ENCODE results near the gene ASB13. TPM values are rescaled to one million over a fixed set of nuclear protein-coding genes. Genes with fewer than 3 reads are reported as not detected.

The ASB13 gene
- total RNA-seq, 1 experiment from 2014 or later = 25.9 TPM

DNA sequence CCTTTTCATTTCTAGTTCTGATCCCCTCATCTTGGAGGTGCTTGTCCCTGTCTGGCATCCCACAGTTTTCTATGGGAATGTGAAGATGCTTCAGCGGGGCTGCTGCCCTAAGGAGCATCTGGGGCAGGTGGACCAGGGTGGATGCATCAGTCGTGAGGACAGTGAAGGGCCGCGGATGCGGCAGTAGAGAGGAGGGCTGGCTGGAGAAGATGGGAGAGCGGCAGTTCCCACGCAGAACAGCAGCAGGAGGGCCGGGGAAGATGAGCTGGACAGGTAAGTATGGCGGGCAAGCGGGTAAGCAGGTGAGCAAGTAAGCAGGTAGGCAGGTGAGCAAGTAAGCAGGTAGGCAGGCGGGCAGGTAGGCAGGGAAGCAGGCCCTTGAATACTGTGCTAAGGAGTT lies 48.9 kb downstream of the ASB13 start:
- CTCF ChIA-PET = interaction anchor here (1.4 kb wide), 1 partner anchor 13 kb away, joined by 3 read pairs; no protein-coding TSS in a partner anchor
- Histone ChIP-seq H2AFZ (ENCODE audit: low read depth, low read length, poor library complexity, severe bottlenecking) (no peak overlapping the region), H3K27ac (ENCODE audit: low read depth, low read length) (no peak overlapping the region)

DNA sequence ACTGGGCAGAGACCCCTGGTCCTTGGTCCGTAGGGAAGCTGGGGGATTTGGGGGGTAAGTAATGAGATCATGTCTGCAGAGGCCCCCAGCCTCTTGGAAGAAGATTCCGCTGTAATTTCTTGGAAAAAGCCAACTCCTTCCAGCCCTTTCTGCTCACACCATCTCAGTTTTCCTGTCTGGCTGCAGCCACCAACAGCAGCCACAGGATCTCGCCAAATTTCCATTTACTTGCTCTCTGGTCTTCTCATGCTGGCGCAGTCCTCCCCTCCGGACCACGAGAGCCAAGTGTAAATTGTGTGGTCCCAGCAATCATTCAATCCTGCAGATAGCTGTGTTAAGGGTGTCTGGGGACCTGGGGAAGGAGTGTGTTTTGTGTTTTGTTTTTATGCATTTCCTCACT lies 49.6 kb downstream of the ASB13 start:
- RAD21 ChIA-PET (ENCODE audit: low non-redundant PET in 1 of 2, low total read pairs in 2 of 2, uncharacterized antibody in 2 of 2, unreplicated experiment in 2 of 2) = no interaction called here

More for the DNA sequence above, 48.9 kb downstream of the ASB13 start:
- Histone ChIP-seq H3K36me3 (ENCODE audit: control insufficient read depth in 1 of 2, insufficient read depth in 2 of 2, low read length in 2 of 2) (no peaks in the 10 kb centered on the region), H3K9me2 (ENCODE audit: insufficient read depth) (no peaks in the 10 kb centered on the region), H3K79me2 (ENCODE audit: insufficient read depth, low read length) (no peaks in the 10 kb centered on the region), H4K20me1 (ENCODE audit: insufficient read depth) (no peaks in the 10 kb centered on the region), H3K4me3 (replicated peaks in 1 of 2; ENCODE audit: low read depth in 1 of 2, low read length in 2 of 2) (no peak overlapping the region), H3K4me2 (ENCODE audit: low read length) (no peak overlapping the region), H3K4me1 (ENCODE audit: control insufficient read depth in 1 of 2, insufficient read depth in 2 of 2, low read length in 2 of 2) (peaks cover 8 to 10% of the 10 kb centered on the region in 2 experiments; a peak in 3 of 4 replicates), H3K9ac (ENCODE audit: low read length) (no peak overlapping the region), H3K9me3 (ENCODE audit: control insufficient read depth in 1 of 2, insufficient read depth in 1 of 2, low read depth in 1 of 2, low read length in 2 of 2) (no peaks in the 10 kb centered on the region), H3K27me3 (ENCODE audit: insufficient read depth, low read length) (no peaks in the 10 kb centered on the region)
- RAD21 ChIA-PET (ENCODE audit: low non-redundant PET in 1 of 2, low total read pairs in 2 of 2, uncharacterized antibody in 2 of 2, unreplicated experiment in 2 of 2) = no interaction called here
- no peak for TF ChIP-seq JUND (IDR thresholded peaks at IDR 0.05)
- no TSS peak for BruUV-seq (replicated peaks)
- POLR2A ChIA-PET = no interaction called here
- DNase-seq (ENCODE audit: low read depth, low spot score) (no peak), ATAC-seq (no peak)
- intact Hi-C loops (cut with micrococcal nuclease) = no loop called here

More for the DNA sequence above, 49.6 kb downstream of the ASB13 start:
- intact Hi-C loops (cut with micrococcal nuclease) = no loop called here
- no peak overlapping the region for H3K27ac ChIP-seq (ENCODE audit: low read depth, low read length)
- ChIA-PET POLR2A (no interaction called here), CTCF (interaction anchor here (1.4 kb wide), 1 partner anchor 13 kb away, joined by 3 read pairs; no protein-coding TSS in a partner anchor)
- H3K9ac ChIP-seq (ENCODE audit: low read length) = no peak overlapping the region
- H3K4me2 ChIP-seq (ENCODE audit: low read length) = no peak overlapping the region
- no peaks in the 10 kb centered on the region for H3K9me3 ChIP-seq (ENCODE audit: control insufficient read depth in 1 of 2, insufficient read depth in 1 of 2, low read depth in 1 of 2, low read length in 2 of 2)
- H3K4me3 ChIP-seq (replicated peaks in 1 of 2; ENCODE audit: low read depth in 1 of 2, low read length in 2 of 2) = no peak overlapping the region
- no peaks in the 10 kb centered on the region for H3K36me3 ChIP-seq (ENCODE audit: control insufficient read depth in 1 of 2, insufficient read depth in 2 of 2, low read length in 2 of 2)
- no peaks in the 10 kb centered on the region for H3K27me3 ChIP-seq (ENCODE audit: insufficient read depth, low read length)
- TF ChIP-seq, protein P1, sequence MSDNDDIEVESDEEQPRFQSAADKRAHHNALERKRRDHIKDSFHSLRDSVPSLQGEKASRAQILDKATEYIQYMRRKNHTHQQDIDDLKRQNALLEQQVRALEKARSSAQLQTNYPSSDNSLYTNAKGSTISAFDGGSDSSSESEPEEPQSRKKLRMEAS (IDR thresholded peaks at IDR 0.05) = no peak
- no peak for TF ChIP-seq ZNF274 (IDR thresholded peaks at IDR 0.05; ENCODE audit: low read depth, low read length)
- TF ChIP-seq EZH2 (IDR thresholded peaks at IDR 0.05) = no peak
- TF ChIP-seq TCF7L2 (IDR thresholded peaks at IDR 0.05; ENCODE audit: borderline replicate concordance, extremely low read depth, insufficient read depth, insufficient read length) = no peak
- TF ChIP-seq FOSL1 (IDR thresholded peaks at IDR 0.05; ENCODE audit: low read depth) = no peak
- TF ChIP-seq, protein P2, sequence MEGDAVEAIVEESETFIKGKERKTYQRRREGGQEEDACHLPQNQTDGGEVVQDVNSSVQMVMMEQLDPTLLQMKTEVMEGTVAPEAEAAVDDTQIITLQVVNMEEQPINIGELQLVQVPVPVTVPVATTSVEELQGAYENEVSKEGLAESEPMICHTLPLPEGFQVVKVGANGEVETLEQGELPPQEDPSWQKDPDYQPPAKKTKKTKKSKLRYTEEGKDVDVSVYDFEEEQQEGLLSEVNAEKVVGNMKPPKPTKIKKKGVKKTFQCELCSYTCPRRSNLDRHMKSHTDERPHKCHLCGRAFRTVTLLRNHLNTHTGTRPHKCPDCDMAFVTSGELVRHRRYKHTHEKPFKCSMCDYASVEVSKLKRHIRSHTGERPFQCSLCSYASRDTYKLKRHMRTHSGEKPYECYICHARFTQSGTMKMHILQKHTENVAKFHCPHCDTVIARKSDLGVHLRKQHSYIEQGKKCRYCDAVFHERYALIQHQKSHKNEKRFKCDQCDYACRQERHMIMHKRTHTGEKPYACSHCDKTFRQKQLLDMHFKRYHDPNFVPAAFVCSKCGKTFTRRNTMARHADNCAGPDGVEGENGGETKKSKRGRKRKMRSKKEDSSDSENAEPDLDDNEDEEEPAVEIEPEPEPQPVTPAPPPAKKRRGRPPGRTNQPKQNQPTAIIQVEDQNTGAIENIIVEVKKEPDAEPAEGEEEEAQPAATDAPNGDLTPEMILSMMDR (IDR thresholded peaks at IDR 0.05 in 2 of 3, conservative IDR thresholded peaks at IDR 0.05 in 1 of 3; ENCODE audit: borderline replicate concordance in 1 of 3, insufficient read depth in 1 of 3, low read depth in 2 of 3, low read length in 2 of 3) = no peak
- TF ChIP-seq SIN3A (IDR thresholded peaks at IDR 0.05; ENCODE audit: low read depth) = no peak
- TF ChIP-seq, protein P3, sequence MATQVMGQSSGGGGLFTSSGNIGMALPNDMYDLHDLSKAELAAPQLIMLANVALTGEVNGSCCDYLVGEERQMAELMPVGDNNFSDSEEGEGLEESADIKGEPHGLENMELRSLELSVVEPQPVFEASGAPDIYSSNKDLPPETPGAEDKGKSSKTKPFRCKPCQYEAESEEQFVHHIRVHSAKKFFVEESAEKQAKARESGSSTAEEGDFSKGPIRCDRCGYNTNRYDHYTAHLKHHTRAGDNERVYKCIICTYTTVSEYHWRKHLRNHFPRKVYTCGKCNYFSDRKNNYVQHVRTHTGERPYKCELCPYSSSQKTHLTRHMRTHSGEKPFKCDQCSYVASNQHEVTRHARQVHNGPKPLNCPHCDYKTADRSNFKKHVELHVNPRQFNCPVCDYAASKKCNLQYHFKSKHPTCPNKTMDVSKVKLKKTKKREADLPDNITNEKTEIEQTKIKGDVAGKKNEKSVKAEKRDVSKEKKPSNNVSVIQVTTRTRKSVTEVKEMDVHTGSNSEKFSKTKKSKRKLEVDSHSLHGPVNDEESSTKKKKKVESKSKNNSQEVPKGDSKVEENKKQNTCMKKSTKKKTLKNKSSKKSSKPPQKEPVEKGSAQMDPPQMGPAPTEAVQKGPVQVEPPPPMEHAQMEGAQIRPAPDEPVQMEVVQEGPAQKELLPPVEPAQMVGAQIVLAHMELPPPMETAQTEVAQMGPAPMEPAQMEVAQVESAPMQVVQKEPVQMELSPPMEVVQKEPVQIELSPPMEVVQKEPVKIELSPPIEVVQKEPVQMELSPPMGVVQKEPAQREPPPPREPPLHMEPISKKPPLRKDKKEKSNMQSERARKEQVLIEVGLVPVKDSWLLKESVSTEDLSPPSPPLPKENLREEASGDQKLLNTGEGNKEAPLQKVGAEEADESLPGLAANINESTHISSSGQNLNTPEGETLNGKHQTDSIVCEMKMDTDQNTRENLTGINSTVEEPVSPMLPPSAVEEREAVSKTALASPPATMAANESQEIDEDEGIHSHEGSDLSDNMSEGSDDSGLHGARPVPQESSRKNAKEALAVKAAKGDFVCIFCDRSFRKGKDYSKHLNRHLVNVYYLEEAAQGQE (IDR thresholded peaks at IDR 0.05; ENCODE audit: low read depth) = no peak
- TF ChIP-seq POLR2A (IDR thresholded peaks at IDR 0.05; ENCODE audit: borderline replicate concordance, extremely low read depth, insufficient read depth, insufficient read length) = no peak
- TF ChIP-seq CEBPB (IDR thresholded peaks at IDR 0.05; ENCODE audit: low read depth) = no peak
- TF ChIP-seq POLR2AphosphoS5 (IDR thresholded peaks at IDR 0.05; ENCODE audit: low read depth, low read length) = no peak
- no peak for TF ChIP-seq SP1 (IDR thresholded peaks at IDR 0.05; ENCODE audit: low read depth)
- no peak for TF ChIP-seq SRF (IDR thresholded peaks at IDR 0.05; ENCODE audit: low read depth)
- no peak overlapping the region for H2AFZ ChIP-seq (ENCODE audit: low read depth, low read length, poor library complexity, severe bottlenecking)
- H4K20me1 ChIP-seq (ENCODE audit: insufficient read depth) = no peaks in the 10 kb centered on the region
- no TSS peak for BruUV-seq (replicated peaks)
- peaks cover 8 to 17% of the 10 kb centered on the region in 2 experiments; a peak in 3 of 4 replicates for H3K4me1 ChIP-seq (ENCODE audit: control insufficient read depth in 1 of 2, insufficient read depth in 2 of 2, low read length in 2 of 2)
- no peaks in the 10 kb centered on the region for H3K9me2 ChIP-seq (ENCODE audit: insufficient read depth)
- DNase-seq (ENCODE audit: low read depth, low spot score) (no peak), ATAC-seq (no peak)
- no peaks in the 10 kb centered on the region for H3K79me2 ChIP-seq (ENCODE audit: insufficient read depth, low read length)

All from HCT116 (cell line).